HG03571 (cell line): ENCODE results near the gene MED13L.

ENCODE experiments used
- ATAC-seq: cut with Tn5 transposase; IDR thresholded peaks from one replicate; pipeline ENCODE4 v1.9.1; 2021; ENCODE audit not compliant: unreplicated experiment

MED13L gene

GRCh38 chr12:116280595-116281290 is 3.2 kb upstream of the MED13L start:
- ATAC-seq: no peak

GRCh38 chr12:116278667-116279066 is 1.2 kb upstream of the MED13L start:
- ATAC-seq: no peak

- ATAC-seq: no peak
These were observed 760 bp upstream of the MED13L start for GRCh38 chr12:116278279-116278626.

- peak; percentile 33 for ATAC-seq
These were observed 634 bp downstream of the MED13L start for GRCh38 chr12:116276652-116277466.

DNA sequence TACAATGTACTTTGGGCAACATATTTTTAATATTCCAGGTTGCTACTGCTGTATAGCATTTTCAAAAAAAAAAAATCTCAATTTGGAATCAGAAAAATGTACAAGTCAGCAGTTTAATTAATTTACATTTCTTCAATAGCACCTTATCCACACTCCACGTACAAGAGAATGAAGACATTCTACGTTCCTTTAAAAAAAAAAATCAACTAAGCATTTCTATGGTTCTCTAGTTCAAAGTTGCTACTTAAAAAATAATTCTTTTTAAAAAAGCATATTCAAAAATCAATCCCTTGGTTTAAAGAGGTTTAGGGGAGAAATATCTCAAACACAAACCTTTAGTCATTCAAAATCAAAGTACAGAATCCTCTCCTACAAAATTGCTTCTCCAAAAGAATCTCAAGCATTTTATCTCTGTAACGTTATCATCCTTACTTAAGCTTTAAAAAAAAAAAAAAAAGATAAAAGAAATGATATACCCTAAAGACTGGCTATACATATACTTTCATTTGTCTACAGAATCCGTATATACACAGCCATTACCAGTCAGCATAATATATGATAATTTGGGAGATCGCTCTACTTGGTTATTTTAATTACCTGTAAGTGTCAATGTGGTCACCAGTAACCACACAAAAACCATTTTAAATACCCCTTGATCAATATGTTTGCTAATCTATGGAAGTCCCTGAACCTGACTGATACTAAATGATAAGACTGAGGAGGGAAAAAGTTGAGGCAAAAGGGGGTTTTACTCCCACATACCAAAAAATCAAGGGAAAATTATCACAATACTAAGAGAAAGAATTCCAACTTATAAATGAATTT is 2.7 kb downstream of the MED13L start:
- no peak for ATAC-seq

DNA sequence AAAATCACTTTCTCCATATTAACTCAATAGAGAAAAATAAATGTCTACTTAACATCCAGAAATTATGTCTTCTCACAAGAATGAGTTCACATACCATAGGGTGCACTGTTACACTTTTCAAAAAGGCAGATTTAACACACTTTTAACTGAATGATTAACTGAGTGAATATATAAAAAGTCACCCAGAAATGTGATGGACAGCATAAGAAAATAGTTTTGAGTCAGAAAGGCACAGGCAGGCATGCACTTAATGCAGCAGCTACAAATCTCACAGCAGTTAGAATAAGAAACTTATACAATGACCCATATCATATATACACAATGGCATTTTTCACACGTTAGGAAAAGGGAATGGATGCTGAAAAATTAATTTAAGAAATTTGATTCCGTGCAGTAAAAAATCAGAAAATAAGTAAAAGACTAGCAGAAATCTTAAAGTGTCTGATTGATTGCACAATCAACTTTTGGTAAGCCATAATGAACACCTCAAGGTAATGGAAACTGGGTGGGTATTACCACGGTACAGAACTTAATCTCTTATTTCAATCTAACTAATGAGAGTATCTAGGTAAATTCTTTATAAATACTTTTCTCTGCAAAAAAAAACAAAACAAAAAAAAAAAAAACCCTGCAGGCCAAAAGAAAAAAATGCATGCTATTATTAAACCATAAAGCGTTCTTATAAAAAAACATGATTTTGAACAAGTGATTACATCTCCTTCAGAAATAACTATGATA is 3.5 kb downstream of the MED13L start:
- no peak for ATAC-seq

DNA sequence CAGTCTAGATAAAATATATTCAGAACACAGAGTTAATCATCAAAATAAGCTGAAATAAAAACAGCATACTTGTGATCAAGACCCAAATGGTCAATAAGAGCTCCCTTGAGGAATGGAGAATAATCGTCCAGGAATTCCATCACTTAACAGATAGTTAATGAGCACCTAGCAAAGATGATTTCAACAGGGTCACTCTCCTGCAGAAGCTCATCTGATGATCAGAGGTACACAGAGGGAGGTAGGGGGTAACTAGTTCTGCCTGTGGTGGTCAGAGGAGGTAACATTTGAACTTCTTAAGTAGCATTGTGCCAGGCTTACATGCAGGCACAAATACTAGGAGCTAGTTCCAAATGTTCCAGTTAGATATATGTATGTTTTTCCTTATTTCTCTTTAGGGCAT is 9.5 kb downstream of the MED13L start:
- ATAC-seq: no peak

DNA sequence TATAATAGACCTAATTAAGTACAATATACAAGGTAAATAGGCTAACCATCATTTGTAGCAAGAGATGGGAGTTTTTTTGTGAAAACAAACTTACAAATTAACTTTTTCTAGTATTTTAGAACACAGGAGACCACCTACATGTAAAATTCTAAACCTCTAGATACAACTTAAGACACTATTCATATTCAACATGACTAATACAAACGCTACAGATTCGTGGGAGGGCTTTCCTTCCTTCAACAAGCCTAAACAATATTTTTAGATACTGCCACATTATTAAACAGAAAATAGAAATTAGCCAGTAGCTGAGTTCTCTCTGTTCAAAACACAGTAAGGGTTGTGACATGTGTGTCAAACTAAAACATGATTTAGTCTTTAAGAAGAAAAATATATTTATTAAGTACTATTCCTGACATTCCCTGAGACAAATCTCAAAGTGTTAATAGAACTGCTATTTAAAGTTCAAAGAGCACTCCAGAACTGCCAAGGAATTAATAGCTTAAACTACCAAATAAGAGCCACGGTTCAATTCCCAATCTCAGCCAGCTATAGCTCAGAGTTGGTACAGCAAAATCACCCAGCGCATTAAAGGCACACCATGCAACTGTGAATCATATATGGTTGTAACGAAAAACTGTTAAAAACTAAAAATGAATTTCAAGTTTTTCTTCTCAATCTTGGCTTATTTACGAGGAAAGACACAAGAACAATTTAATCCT is 10.7 kb downstream of the MED13L start:
- ATAC-seq: no peak

- no peak for ATAC-seq
These were observed 11.3 kb downstream of the MED13L start for GRCh38 chr12:116266168-116266601.

DNA sequence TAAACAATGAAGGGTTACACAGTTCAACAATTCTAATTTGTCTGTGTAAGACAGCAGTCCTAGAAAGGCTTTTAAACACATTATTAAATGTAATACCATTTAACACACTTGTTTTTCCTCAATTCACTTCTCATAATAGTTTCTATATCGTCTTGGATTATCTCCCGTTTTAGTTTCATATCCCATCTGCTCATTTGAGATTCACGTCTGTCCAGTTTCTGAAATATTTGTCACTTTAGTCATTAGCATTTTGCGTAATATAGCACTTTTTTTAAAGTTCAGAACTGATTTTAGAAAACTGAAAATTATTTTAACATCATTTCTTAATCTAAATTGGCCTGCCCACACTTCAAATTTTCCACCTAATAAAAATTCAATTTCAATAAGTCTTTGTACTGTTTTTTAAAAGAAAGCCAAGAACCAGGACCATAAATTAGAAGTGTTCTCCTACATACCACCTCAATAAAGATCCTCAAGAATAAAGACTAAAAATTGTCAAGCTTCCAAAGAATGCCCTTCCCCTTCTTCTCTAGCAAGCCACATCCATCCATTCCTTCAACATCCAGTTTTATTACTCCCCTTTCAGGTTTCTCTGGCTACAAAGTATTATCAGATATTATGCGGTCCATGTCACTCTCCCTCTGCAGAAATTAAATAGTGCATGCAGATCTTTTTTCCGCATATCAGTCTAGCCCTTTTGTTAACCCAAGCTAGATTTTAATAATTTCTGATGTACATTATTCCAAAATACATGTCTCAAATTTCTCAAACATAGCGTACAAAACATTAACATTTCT is 11.9 kb downstream of the MED13L start:
- no peak for ATAC-seq

- no peak for ATAC-seq
These were observed 12.9 kb downstream of the MED13L start for GRCh38 chr12:116264525-116265070.

- no peak for ATAC-seq
These were observed 13.6 kb downstream of the MED13L start for GRCh38 chr12:116263844-116264243.

DNA sequence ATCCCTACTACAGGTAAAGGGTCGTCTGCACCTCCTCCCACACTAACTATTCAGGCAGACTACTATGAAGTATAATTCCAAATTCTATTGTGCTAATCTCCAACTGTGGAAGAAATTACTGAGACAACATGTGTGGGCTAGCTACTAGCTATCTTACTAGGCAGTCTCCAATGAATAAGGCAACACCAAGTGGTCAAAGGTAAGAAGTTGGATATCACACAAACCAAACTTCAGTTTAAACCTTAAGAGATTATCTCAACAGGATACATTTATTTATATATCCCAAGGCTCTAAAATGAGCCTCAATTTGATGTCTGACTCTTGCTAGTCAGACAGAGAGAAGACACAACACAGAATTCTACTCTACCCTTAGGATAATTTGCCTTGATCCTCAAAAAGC is 14.1 kb downstream of the MED13L start:
- ATAC-seq: no peak

- ATAC-seq: no peak
These were observed 14.8 kb downstream of the MED13L start for GRCh38 chr12:116262741-116263140.

DNA sequence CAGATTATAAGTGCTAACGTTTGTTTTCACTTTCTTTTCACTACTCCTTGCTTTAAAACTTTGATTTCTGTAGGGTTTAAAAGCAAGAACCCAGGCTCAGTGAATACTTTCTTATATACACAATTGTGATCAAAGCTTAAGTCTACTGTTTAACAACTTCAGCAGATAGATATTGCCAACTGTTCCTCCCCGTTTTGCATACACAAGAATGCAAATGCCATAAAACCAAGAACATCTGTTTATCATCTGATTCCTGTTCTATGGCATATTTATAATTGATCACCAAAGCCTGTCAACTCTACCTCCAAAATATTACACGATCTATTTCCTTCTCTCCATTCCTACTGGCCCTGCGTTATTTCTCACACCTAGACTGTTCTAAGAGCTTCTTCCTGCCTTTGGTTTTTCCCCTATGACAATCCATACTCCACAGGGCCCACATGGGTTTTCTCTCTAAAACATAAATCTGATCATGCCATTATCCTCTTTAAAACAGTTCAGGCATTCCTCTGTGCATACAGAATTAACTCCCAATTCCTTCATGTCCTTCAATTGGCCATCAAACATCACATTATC is 15.9 kb downstream of the MED13L start:
- ATAC-seq: no peak

DNA sequence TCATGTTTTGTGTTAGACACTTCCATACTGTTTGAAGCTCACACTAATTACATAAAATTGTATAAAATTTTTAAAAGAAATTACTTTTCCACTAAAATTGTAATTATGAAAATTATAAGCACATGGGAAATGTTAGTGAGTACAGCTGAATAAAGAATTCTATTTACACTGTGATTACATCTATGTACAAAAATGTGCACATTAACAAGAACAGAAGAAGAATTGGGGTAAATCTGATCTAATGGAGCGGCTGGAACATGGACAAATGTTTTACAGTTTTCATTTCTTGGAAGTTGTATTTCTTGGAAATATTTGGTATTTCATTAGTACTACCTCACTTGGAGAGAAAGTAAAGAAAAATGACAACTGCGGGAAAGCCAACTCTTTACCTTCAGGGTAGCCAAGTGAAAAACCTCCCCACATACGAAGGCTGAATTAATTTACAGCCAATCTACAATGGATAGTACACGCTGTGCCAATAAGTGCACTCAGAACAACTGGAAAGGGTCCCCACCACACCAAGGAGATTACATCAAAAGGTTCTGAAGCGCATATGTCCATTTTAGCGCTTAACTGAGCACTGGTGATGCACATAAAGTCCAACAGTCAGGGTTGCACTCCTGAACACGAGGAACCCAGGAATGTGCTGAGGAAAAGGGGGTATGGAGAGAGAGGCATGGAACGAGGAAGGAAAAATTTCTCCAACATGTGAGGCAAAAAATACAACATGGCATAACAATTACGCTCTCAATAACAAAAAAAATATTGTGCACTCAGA is 17.5 kb downstream of the MED13L start:
- no peak for ATAC-seq

DNA sequence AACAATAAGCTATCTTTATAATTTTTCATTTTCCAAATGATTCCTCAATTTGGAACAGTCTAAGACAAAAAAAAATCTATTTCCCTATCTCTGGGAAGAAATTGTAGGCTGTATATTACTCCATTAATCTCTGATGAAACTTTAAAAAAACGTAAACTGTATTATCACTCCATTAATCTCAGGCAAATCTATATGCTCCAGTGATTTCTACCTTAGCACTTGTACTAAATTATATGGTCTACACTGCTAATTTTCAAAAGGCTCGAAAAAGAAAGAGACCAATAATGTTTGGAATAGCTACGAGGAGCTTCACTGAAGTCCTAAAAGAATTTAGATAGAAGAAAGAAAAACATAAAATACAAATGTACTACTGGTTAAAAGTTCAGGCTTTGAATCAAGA is 19.7 kb downstream of the MED13L start:
- ATAC-seq: no peak

- no peak for ATAC-seq
These were observed 20.3 kb downstream of the MED13L start for GRCh38 chr12:116257215-116257614.
